ENCODE results near the gene UBA3.

DNA sequence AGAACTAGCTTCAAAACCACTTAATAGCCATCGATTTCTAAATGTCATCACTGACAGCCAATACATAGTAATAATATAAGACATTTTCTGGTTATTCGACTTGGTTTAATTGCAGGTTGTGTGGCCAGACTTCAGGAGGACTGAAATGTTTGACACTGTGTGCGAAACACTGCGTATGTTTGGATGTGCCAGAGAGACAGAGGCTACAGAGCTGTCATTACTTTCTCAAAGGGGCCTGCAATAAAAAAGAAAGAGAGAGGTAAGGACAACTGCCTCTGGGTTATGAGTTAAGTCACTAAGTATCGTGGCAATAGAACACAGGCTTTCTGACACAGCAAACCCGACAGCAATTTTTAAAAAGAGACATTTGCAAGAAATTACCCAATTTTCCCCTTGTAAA is 41.3 kb upstream of the UBA3 start:
- no peak for TF ChIP-seq POLR2A (IDR thresholded peaks at IDR 0.05; ENCODE audit: low read depth, low read length)
- no peak for TF ChIP-seq POU2F2 (IDR thresholded peaks at IDR 0.05; ENCODE audit: low read depth, low read length)
- no peak for TF ChIP-seq POLR2AphosphoS5 (IDR thresholded peaks at IDR 0.05; ENCODE audit: low read depth, low read length)
- no peak for TF ChIP-seq TAF1 (IDR thresholded peaks at IDR 0.05; ENCODE audit: low read depth, low read length)
